ENCODE results near the gene NIBAN1.

NIBAN1 gene

DNA sequence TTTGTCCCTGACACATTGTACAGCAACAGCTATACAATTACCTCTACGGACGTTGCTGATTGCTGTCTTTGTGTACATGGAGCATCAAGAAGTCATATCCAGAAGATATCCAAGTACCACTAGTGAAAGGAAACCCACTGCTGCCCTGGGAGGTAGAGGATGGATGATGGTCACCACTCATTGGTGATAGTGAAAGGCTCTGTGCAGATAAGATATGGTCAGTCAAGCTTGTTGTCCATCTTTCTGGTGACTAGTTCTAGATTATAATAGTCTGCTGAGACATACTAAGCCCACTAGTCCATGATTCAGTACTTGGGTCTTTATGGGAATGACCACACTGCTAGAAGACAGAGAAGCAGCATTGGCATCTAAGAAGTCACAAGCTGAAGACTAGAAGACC lies 30.3 kb downstream of the NIBAN1 start:
- DNase-seq, result no peak

DNA sequence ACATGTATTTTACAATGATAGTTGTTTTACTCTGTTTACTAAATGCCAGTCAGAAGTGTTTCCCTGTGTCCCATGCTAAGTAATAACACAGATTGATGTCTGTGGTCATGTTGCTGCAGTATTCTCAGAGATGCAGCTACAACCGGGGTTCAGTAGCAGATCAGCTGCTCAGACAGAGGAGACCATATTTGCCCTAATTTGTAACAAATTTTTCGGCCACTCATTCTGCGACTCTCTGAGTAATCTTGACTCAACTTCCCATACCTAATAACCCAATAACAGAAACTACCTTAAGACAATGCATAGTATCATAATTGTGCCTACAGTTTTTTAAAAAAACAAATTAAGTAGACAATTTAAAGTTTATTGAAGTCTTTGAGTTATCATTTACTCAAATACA lies 32.6 kb downstream of the NIBAN1 start:
- DNase-seq, result no peak

GRCh38 chr1:184941410-184941733 lies 32.9 kb downstream of the NIBAN1 start:
- DNase-seq, result no peak

DNA sequence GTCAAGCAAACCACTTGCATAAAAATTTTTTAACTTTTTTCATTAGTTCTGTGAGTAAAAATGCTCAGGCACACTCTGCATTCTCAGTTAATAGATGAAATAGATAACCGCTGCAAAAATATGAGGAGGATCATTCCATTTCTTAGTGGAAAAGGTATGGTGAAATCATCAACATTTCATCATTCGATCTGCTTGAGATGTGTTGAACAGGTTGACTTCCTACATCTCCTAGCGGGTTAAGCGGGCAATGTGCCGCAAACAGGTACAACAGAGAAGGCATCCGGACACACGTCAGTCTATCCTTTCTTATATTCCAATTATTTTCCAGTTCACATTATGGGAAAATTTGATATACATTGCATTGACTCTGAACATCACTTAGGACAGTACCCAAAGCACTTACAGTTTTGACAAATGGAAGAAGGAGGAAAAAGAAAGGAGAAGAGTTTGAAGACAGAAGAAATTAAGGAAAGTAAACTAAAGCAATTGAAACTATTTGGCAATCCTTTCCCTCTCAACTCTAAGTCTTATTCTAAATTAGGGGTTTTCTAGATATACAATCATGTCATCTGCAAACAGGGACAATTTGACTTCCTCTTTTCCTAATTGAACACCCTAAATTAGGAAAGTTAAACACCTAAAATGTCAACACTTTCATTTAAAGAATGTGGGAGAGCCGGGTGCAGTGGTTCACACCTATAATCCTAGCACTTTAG lies 33.5 kb downstream of the NIBAN1 start:
- DNase-seq, result no peak

GRCh38 chr1:184940226-184940625 lies 34.1 kb downstream of the NIBAN1 start:
- no peak for DNase-seq

DNA sequence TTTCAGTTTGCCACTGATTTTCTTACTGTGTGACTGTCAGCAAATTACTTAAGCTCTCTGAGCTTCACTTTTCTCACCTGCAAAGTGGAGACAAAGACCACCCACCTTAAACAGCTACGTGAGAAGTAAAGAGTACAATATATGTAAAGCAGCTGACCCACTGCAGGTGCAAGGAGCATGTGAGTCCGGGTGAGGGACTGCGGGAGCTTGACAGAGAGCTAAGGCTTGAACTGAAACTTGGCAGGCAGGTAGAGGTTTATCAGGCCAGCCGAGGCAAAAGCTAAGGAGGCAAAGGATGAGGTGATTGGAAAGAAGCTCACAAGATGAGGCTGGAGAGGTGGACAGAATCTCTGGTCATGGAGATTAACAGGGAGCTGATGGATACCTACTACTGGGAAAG lies 36.6 kb downstream of the NIBAN1 start:
- DNase-seq, result no peak

- DNase-seq, result no peak
Observed at GRCh38 chr1:184935920-184936798, 38.1 kb downstream of the NIBAN1 start.

DNA sequence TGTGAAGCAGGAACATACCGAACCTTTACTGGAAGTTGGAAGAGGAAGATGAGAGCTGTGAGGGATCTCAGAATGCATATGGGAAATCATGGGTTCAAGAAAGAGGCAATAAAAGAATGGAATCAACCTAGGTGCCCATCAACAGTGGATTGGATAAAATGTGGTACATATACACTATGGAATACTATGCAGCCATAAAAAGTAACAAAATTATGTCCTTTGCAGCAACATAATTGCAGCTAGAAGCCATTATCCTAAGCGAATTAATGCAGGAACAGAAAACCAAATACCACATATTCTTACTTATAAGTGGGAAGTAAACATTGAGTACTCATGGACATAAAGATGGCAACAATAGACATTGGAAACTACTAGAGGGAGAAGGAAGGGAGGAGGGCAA lies 40.4 kb downstream of the NIBAN1 start:
- no peak for DNase-seq

GRCh38 chr1:184932319-184932718 lies 42.0 kb downstream of the NIBAN1 start:
- no peak for DNase-seq

DNA sequence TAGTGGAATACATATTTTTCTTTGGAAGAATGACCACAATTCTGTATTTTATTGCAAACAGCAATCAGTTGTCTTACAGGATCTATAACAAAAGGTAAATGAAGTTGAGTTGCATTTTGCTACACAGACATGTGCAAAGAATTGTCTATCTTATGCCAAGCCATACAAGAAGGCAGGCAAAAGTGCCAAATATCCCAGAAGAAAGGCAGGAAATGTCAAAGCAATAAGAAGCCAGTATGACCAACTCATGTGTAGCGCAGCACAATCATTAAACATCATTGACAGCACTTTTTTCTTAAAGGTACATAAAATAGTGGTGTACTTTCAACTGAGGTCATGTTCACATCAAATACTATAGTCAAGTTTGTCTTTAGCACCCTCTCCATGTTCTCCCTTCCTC lies 42.7 kb downstream of the NIBAN1 start:
- DNase-seq, result no peak

- DNase-seq, result no peak
Observed at GRCh38 chr1:184930645-184931044, 43.7 kb downstream of the NIBAN1 start.

GRCh38 chr1:184930232-184930631 lies 44.1 kb downstream of the NIBAN1 start:
- DNase-seq, result no peak

- no peak for DNase-seq
Observed at GRCh38 chr1:184929711-184930202, 44.6 kb downstream of the NIBAN1 start.

- DNase-seq, result no peak
Observed at GRCh38 chr1:184928394-184928793, 45.9 kb downstream of the NIBAN1 start.

All from stimulated activated naive CD4-positive, alpha-beta T cell treated with Interleukin-2 at 50 U/mL for 16 hours (primary cell).